ENCODE data around the gene PCNX1.

- TF ChIP-seq, protein P1, sequence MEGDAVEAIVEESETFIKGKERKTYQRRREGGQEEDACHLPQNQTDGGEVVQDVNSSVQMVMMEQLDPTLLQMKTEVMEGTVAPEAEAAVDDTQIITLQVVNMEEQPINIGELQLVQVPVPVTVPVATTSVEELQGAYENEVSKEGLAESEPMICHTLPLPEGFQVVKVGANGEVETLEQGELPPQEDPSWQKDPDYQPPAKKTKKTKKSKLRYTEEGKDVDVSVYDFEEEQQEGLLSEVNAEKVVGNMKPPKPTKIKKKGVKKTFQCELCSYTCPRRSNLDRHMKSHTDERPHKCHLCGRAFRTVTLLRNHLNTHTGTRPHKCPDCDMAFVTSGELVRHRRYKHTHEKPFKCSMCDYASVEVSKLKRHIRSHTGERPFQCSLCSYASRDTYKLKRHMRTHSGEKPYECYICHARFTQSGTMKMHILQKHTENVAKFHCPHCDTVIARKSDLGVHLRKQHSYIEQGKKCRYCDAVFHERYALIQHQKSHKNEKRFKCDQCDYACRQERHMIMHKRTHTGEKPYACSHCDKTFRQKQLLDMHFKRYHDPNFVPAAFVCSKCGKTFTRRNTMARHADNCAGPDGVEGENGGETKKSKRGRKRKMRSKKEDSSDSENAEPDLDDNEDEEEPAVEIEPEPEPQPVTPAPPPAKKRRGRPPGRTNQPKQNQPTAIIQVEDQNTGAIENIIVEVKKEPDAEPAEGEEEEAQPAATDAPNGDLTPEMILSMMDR (conservative IDR thresholded peaks at IDR 0.05; ENCODE audit: low read length): no peak
- TF ChIP-seq EZH2phosphoT487 (IDR thresholded peaks at IDR 0.05; ENCODE audit: borderline replicate concordance): no peak
Measured at GRCh38 chr14:71155743-71156142, 248.5 kb downstream of the PCNX1 start.

Data from Loucy (cell line).